ENCODE results near the gene CDH4.

DNA sequence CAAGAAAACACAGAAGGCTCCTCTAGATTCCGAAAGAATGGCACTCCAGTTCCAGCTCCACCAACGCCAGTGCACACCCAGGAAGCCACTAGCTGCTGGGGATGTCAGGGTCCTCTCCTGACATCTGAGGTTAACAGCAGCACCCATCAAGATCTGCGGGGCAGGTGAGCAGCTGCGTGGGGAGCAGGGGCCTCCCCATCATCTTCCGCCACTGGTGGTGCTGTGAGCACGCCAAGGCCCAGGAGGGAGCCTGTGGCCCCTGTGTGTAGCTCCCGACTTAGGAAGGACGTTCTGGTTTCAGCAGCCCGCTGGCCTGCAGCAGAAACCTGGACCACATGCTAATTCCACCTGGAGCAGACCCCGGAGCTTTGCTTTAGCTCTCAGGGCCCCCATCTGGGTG is 427.4 kb downstream of the CDH4 start:
- TF ChIP-seq POLR2A (IDR thresholded peaks at IDR 0.05), result no peak
- TF ChIP-seq, protein P1, sequence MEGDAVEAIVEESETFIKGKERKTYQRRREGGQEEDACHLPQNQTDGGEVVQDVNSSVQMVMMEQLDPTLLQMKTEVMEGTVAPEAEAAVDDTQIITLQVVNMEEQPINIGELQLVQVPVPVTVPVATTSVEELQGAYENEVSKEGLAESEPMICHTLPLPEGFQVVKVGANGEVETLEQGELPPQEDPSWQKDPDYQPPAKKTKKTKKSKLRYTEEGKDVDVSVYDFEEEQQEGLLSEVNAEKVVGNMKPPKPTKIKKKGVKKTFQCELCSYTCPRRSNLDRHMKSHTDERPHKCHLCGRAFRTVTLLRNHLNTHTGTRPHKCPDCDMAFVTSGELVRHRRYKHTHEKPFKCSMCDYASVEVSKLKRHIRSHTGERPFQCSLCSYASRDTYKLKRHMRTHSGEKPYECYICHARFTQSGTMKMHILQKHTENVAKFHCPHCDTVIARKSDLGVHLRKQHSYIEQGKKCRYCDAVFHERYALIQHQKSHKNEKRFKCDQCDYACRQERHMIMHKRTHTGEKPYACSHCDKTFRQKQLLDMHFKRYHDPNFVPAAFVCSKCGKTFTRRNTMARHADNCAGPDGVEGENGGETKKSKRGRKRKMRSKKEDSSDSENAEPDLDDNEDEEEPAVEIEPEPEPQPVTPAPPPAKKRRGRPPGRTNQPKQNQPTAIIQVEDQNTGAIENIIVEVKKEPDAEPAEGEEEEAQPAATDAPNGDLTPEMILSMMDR (IDR thresholded peaks at IDR 0.05), result no peak
- no peak for TF ChIP-seq EP300 (IDR thresholded peaks at IDR 0.05)

All from ovary (tissue), 3 donors.